Osteocyte (in vitro differentiated cells): Measurements from ENCODE around the gene CFL1. TPM values are rescaled to one million over a fixed set of nuclear protein-coding genes. Genes with fewer than 3 reads are reported as not detected.

Source experiments
- DNase-seq: peaks from one replicate; pipeline ENCODE4 v3.0.0; 2021; ENCODE audit warnings: mixed read lengths; ENCODE audit not compliant: unreplicated experiment; ENCODE audit errors: extremely low spot score
- H3K27ac Mint-ChIP-seq: one replicate; pipeline ENCODE4 v1.8.0; 2021; ENCODE audit warnings: mild to moderate bottlenecking, mixed read lengths; ENCODE audit not compliant: unreplicated experiment
- H3K27me3 Mint-ChIP-seq: one replicate; pipeline ENCODE4 v1.8.0; 2021; ENCODE audit warnings: mixed read lengths; ENCODE audit not compliant: unreplicated experiment
- H3K36me3 Mint-ChIP-seq: one replicate; pipeline ENCODE4 v1.8.0; 2021; ENCODE audit warnings: mixed read lengths; ENCODE audit not compliant: unreplicated experiment
- H3K4me1 Mint-ChIP-seq: one replicate; pipeline ENCODE4 v1.8.0; 2021; ENCODE audit warnings: mixed read lengths; ENCODE audit not compliant: unreplicated experiment
- H3K4me3 Mint-ChIP-seq: one replicate; pipeline ENCODE4 v1.8.0; 2021; ENCODE audit warnings: mild to moderate bottlenecking, moderate library complexity, mixed read lengths; ENCODE audit not compliant: unreplicated experiment
- H3K9me3 Mint-ChIP-seq: one replicate; pipeline ENCODE4 v1.8.0; 2021; ENCODE audit warnings: mixed read lengths; ENCODE audit not compliant: unreplicated experiment
- total RNA-seq: library from RNA; stranded (reverse); gene quantifications from 2 replicates; pipeline ENCODE4 v1.2.1, GENCODE V29; 2021
- TF ChIP-seq, protein P1 (sequence below): fragments of 200-600 bp; sonication (generic); IDR thresholded peaks from 2 replicates; pipeline ENCODE4 v1.5.0; 2021; ENCODE audit warnings: antibody characterized with exemption, mild to moderate bottlenecking, moderate library complexity

CFL1 gene
- total RNA-seq, 1 donor from 2014 or later, result 946 TPM

DNA sequence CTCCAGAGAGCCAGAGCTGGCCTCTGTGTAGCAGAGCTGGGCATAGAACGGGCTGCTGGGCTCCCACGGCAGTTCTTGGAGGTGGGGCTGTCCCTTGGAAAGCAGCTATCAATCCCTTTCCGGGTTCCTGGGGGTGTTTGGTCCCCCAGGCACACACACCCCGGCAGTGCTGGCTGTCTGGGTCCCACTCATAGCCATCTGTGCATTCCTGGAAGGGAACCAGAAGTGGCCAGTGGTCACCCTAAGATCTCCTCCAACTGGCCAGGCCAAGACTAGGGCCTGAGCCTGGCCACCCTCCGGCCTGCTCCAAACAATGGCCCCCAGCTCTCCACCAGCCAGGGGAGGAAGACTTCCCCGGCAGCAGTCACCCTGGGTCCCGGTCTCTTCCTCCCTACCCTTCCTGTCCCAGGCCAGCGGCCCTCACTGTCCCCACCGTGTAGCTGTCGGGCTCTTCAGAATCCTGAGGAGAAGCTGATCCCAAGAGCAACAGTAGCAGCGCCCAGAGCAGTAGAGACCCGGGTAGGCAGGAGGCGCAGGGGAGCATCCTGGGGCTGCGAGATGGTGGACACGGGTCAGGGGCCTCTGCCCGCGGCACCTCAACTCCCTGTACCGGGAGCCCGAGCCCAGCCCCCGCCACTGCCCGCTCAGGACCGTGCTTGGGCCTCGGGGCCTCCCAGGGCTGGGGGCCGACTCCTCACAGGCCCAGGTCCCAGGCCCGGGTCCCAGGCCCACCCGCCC, 14.0 kb upstream of the CFL1 start:
- Mint-ChIP-seq H3K4me3 (peak overlapping the region; percentile 71), H3K9me3 (no peaks in the 10 kb centered on the region), H3K36me3 (peaks cover 2% of the 10 kb centered on the region), H3K27ac (peak overlapping the region; percentile 86), H3K27me3 (no peaks in the 10 kb centered on the region), H3K4me1 (peaks cover 38% of the 10 kb centered on the region)
- DNase-seq, result no peak
- TF ChIP-seq, protein P1, sequence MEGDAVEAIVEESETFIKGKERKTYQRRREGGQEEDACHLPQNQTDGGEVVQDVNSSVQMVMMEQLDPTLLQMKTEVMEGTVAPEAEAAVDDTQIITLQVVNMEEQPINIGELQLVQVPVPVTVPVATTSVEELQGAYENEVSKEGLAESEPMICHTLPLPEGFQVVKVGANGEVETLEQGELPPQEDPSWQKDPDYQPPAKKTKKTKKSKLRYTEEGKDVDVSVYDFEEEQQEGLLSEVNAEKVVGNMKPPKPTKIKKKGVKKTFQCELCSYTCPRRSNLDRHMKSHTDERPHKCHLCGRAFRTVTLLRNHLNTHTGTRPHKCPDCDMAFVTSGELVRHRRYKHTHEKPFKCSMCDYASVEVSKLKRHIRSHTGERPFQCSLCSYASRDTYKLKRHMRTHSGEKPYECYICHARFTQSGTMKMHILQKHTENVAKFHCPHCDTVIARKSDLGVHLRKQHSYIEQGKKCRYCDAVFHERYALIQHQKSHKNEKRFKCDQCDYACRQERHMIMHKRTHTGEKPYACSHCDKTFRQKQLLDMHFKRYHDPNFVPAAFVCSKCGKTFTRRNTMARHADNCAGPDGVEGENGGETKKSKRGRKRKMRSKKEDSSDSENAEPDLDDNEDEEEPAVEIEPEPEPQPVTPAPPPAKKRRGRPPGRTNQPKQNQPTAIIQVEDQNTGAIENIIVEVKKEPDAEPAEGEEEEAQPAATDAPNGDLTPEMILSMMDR, result no peak

DNA sequence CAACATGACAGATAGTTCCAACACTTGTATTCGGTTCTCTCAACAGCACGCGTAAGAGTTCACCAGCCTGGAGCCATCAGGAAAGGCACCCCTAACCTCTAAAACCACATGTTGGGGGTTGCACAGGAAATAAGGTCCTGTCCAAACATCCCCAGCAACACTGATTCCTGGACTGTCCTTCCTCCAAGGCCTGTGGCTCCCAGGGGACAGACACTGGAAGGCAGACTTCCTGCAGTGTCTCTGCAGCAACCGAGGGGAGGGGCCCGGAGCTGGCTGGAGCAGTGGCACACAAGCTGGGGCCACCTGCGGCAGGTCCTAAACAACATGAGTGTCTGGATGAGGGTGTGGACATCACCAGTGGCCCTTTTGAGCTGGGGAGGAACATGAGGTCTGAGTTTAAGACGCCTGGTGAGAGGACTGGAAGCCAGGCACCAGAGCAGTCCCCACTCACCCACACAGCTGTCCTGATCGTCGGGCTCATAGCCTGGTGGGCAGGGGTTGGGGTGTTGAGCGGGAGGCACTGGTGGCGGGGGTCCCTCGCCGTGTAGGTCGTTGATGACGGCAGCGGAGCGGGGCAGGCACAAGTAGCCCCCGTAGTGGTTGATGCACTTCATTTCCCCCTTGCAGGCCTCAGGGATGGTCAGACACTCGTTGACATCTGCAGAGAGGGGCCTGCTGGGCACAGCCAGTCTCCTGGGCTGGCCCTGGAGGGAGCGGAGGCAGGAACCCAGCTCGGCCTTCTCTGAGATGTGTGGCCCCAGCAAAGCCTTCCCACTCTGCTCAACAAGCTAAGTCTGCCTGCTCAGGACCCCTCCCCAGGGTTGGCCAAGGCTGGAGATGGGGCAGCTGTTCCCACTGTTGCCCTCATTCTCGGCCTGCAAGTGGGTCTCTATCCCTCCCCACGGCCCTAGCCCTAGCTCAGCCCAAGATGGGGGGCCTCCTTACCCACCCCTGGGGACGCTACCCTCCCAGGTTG, 13.0 kb upstream of the CFL1 start:
- TF ChIP-seq, protein P1, result no peak
- H3K27ac Mint-ChIP-seq, result peak overlapping the region; percentile 86
- H3K4me1 Mint-ChIP-seq, result peaks cover 40% of the 10 kb centered on the region
- DNase-seq, result no peak
- peak overlapping the region; percentile 71 for H3K4me3 Mint-ChIP-seq
- H3K9me3 Mint-ChIP-seq, result no peaks in the 10 kb centered on the region
- no peaks in the 10 kb centered on the region for H3K27me3 Mint-ChIP-seq
- peaks cover 4% of the 10 kb centered on the region for H3K36me3 Mint-ChIP-seq

DNA sequence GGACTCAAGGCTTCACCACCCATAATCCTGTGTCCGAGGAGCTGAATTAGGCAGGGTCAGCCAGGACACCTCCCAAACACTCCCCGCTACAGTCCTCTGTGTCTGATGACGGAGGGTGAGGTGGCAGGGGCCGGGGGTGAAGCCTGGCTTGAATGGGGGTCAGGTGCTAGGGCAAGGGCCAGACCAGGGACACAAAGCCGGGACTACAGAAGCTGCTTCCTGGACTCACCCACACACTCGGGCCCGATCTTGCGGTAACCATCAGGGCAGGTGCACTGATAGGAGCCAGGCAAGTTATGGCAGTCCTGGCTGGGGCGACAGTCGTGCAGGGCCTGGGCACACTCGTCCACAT, 12.3 kb upstream of the CFL1 start:
- Mint-ChIP-seq H3K9me3 (no peaks in the 10 kb centered on the region), H3K4me3 (no peak overlapping the region), H3K27me3 (no peaks in the 10 kb centered on the region), H3K36me3 (peaks cover 5% of the 10 kb centered on the region), H3K4me1 (peaks cover 40% of the 10 kb centered on the region), H3K27ac (peak overlapping the region; percentile 86)
- no peak for DNase-seq
- TF ChIP-seq, protein P1, result no peak

DNA sequence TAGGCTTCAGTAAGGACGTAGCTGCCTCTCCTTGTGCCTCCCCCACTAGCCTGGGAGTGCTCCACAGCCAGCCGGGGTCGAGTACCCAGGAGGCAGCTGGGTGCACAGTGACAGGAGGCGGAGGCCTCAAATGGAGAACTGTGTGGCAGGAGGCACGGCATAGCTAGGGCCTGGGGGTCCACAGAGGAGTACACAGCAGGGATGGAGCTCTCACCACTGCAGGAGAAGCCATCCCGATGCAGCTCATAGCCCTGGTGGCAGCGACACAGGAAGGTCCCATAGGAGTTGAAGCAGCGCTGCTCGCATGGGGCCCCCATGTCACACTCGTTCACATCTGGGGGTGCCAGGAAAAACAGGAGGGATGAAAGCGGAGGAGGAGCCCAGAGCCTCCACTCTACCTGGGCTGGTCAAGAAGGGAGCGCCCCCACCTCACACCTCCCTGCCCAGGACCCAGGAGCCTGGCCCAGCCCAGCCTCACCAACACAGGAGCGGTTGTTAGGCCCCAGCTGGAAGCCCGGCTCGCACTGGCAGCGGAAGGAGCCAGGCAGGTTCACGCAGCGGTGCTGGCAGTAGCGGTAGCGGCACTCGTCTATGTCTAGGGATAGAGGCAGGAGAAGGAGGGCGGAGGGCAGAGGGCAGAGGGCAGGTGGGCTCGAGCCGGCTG, 11.8 kb upstream of the CFL1 start:
- Mint-ChIP-seq H3K9me3 (no peaks in the 10 kb centered on the region), H3K36me3 (peaks cover 8% of the 10 kb centered on the region), H3K27me3 (no peaks in the 10 kb centered on the region), H3K4me1 (peaks cover 40% of the 10 kb centered on the region), H3K4me3 (peak overlapping the region; percentile 29), H3K27ac (peak overlapping the region; percentile 86)
- no peak for DNase-seq
- TF ChIP-seq, protein P1, result no peak
